AG04449 (cell line): ENCODE results near the gene ADAP1.

Source experiments
- CTCF ChIA-PET: fragments of 350-600 bp; formaldehyde crosslinking; extraction: SDS; loops from one replicate; lab custom pipeline; 2021; ENCODE audit warnings: antibody characterized with exemption; lab: Yijun Ruan, JAX
- POLR2A ChIA-PET: fragments of 400-600, 350-600 bp; formaldehyde crosslinking; extraction: SDS; loops from one replicate; lab custom pipeline; 2020; ENCODE audit warnings: antibody characterized with exemption, inconsistent platforms; lab: Yijun Ruan, JAX
- DNase-seq: peaks from one replicate; pipeline ENCODE4 v3.0.0-alpha.2; 2010; ENCODE audit warnings: low read depth, low spot score
- H3K4me3 ChIP-seq: 2 replicates; pipeline ENCODE4 v1.5.1; 2011; ENCODE audit warnings: low read depth, mild to moderate bottlenecking, control low read depth, low read length
- TF ChIP-seq, protein P1 (sequence below): IDR thresholded peaks from one replicate; pipeline ENCODE4 v1.5.1; 2011; ENCODE audit warnings: mild to moderate bottlenecking, moderate library complexity, low read length, control low read depth, inconsistent platforms; ENCODE audit not compliant: insufficient read depth; ENCODE audit errors: missing control alignments

The ADAP1 gene

DNA sequence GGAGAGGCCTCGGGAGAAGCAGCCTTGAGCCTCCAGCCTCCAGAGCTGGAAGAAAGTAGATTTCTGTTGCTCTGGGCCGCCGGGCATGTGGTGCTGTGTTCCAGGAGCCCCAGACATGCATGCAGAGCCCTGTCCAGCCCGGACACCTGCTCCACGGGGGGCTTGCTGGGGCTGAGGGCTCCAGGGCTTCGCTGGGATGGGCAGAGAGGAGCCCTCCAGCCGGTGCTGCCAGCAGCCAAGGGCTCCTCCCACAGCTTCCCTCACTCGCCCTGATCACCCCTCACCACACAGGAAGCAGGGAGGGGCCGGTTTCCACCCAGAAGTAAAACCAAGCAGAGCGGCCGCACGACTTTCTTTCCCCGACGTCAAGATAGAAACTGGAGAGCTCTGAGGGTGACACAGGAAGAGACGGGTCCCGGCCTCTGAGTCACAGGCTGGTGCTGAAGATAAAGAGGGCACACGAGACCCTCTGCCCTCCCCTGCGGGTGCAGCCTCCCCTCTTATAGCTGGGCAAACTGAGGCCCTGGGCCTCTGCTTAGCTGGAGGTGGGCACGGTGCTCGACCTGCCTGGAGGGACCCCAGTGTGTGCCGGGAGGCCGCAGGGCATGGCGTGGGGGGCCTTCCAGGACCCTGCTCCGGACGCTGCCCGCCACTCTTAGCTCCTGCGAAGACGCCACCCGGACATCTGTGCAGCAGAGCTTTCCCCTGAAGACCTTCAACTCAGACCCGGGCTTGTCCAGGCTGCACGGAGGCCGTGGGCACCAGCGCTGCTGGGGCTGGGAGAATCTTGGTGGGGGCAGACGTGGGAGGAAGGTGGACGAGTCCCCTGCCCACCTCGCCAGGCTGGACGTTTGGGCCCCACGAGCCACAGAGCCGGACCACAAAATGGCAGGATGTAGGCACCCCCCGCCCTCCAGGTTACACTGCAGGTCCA, 31.1 kb downstream of the ADAP1 start:
- ChIA-PET CTCF (interaction anchor here (0.7 kb wide), 1 partner anchor 69 kb away, joined by 3 read pairs; no protein-coding TSS in a partner anchor), POLR2A (no interaction called here)
- TF ChIP-seq, protein P1, sequence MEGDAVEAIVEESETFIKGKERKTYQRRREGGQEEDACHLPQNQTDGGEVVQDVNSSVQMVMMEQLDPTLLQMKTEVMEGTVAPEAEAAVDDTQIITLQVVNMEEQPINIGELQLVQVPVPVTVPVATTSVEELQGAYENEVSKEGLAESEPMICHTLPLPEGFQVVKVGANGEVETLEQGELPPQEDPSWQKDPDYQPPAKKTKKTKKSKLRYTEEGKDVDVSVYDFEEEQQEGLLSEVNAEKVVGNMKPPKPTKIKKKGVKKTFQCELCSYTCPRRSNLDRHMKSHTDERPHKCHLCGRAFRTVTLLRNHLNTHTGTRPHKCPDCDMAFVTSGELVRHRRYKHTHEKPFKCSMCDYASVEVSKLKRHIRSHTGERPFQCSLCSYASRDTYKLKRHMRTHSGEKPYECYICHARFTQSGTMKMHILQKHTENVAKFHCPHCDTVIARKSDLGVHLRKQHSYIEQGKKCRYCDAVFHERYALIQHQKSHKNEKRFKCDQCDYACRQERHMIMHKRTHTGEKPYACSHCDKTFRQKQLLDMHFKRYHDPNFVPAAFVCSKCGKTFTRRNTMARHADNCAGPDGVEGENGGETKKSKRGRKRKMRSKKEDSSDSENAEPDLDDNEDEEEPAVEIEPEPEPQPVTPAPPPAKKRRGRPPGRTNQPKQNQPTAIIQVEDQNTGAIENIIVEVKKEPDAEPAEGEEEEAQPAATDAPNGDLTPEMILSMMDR, result no peak
- no peak overlapping the region for H3K4me3 ChIP-seq
- no peak for DNase-seq

DNA sequence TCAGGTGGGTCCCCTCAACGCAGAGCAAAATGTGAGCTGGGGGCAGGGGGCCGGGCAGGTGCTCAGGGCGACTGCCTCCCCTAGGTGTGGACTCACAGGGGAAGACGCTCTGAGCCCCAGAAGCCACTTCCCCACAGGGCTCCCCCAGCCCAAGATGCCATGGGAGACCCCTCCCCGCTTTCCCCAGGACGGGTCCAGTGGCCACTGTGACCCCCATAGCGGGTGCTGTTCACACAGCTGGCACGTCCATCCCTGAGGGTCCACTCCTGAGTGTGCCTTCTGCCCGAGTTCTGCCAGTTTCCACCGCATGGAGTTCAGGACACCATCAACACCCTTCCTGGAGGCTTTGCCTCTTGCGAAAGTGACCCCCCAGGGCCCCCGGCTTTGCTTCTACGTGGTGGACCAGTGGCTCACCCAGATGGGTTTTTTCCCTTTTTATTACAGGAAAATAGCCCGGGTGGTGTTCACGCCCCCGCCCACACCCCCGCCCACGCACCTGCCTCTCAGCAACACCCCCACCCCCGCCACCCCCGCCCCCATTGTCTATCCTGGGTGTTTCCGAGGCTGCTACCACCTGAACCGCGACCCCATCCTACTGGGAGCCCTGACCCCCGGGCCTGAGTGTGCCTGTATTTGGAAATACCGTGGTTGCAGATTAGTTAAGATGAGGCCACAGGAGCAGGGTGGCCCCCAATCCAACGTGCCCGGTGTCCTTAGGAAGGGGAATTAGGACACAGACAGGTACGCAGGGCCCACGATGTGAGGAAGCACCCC, 32.0 kb downstream of the ADAP1 start:
- no peak overlapping the region for H3K4me3 ChIP-seq
- DNase-seq, result no peak
- ChIA-PET CTCF (no interaction called here), POLR2A (no interaction called here)
- TF ChIP-seq, protein P1, result no peak

DNA sequence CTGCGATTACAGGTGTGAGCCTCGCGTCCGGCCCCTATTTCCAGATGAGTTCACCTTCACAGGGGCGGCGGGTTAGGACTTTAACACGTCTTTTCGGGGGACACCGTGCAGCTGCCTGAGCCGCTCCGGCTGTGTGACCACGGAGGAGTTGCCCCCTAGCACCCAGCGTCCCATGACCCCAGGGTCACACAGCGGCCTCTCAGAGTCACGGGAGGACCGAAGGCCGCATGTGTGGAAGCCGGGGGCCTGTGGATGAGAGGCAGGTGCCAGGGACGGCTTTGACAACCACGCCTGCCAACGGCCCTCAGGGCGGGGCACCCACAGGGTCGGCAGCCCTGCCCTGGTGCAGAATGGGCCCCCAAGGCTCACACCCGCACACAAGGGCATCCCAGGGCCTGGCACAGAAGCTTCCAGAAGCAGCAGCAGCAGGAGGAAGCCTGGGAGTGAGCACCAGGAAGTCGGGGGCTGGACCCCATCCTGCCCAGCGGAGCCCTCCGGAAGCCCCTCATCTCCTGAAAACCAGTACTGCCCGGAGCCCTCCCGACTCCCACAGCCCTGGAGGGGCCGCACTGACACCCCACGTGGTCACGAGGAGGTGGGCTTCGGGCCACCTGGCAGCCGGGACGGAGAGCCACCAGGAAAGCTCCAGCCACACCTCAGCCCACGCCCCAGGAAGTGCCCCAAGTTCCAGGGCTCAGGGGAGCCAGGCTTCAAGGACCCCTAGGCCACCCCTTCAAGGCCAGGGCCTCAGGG, 32.7 kb downstream of the ADAP1 start:
- ChIA-PET CTCF (no interaction called here), POLR2A (no interaction called here)
- TF ChIP-seq, protein P1, result no peak
- no peak overlapping the region for H3K4me3 ChIP-seq
- no peak for DNase-seq

DNA sequence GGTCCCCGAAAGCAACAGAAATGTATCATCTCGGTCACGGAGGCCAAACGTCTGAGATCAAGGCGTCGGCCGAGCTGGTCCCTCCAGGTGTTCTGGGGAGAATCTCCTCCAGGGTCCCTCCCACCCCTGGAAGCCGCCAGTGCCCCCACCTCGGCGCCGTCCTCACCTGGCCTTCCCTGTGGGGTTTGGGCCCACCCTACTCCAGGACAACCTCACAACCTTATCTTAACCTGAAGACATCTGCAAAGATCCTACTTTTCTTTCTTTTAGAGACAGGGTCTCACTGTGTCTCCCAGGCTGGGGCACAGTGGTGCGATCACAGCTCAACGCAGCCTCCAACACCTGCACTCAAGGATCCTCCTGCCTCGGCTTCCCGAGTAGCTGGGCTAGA, 33.4 kb downstream of the ADAP1 start:
- no peak for DNase-seq
- no peak overlapping the region for H3K4me3 ChIP-seq
- TF ChIP-seq, protein P1, result no peak
- ChIA-PET CTCF (no interaction called here), POLR2A (no interaction called here)

DNA sequence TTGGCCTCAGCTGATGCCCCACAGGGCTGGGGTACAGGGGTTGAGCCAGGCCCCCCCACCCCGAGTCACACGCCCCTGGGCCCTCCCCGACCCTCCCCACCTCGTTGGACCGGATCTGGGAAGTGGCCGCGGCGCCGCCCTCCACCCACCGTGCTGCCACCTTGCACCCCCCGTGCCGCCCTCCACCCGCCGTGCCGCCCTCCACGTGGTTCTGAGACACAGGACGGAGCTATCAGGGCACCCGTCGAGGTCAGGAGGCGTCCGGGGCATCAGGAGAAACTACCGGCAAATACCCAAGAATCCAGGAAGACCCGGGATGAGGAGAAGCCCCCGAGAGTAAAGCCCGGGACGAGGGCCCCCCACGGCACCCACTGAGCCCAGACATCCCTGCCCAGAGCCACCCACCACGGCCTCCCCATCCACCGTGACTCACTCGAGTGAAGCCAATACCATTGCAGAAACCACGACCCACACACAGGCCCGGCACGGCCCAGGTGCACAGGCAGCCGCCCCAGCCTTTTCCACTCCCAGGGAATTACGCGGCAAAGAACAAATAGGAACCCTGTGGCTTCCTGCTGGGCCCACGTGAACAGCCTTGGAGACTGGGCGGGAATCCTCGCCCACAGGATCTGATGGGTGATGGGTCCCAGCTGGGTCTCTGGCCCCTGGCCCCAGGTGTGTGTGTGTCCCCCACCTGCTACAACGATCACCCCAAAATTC, 34.0 kb downstream of the ADAP1 start:
- ChIA-PET CTCF (no interaction called here), POLR2A (no interaction called here)
- DNase-seq, result no peak
- no peak overlapping the region for H3K4me3 ChIP-seq
- TF ChIP-seq, protein P1, result no peak
